GM19099 (cell line): Measurements from ENCODE around the gene SPDYE18.
"Not testable (repeated sequence)": the region's sequence is repeated elsewhere in the genome, so short reads cannot be mapped to it uniquely, and the experiment has no call there.

Experiments used
- POLR2A ChIP-seq: IDR thresholded peaks from 3 replicates; pipeline ENCODE4 v1.6.1; 2011; ENCODE audit warnings: low read depth; ENCODE audit not compliant: insufficient read length; ENCODE audit errors: extremely low read depth

SPDYE18 gene, protein sequence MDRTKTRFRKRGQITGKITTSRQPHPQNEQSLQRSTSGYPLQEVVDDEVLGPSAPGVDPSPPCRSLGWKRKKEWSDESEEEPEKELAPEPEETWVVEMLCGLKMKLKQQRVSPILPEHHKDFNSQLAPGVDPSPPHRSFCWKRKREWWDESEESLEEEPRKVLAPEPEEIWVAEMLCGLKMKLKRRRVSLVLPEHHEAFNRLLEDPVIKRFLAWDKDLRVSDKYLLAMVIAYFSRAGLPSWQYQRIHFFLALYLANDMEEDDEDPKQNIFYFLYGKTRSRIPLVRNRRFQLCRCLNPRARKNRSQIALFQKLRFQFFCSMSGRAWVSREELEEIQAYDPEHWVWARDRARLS

DNA sequence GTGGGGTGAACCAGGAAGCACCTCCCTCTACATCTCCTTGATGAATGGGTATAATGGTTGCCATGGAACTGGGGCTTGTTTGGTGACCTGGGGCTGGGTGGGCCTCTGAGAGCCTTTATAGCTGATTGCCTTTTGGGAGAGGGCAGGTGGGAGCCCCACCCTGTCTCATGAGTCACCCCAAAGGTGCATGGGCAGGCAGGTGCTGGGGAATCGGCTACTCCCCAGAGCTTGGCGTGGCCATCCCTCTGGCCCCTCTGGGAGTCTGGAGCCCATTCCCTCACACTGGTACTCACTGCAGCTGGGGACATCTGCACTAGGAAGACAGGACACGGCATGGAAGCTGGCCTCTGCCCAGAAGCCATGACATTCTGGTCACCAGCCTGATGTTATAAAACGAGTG lies at the start of gene SPDYE18:
Gene SPDYE18, minus strand, starts transcription at position 2 of the 400 bp plus-strand sequence. CDS start 2,046 bp downstream, outside the sequence.
- not testable (repeated sequence) for TF ChIP-seq POLR2A

DNA sequence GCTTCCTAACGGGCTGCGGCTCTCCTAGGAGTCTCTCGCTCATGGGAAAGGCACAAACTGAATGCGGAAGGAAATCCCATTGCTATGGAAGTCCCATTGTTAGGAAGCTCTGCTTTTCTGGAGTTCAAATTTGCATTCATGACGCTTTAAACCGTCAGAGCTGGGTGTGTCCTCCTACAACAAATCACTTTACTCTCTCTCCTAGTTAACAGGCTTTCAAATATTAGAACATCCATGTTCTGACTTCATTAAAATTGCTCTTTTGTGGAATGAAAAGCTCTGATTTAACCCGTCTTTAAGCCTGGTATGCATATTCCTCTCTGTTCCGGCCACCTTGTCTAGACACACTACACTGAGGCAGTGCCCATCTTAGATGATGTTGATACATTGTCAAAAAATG lies 30.1 kb downstream of the SPDYE18 start, which contains the start of gene SPDYE17:
Gene SPDYE17, minus strand, starts transcription at position 101 of the 400 bp plus-strand sequence. CDS start 1,791 bp downstream, outside the sequence.
- not testable (repeated sequence) for TF ChIP-seq POLR2A
